GM12872 (cell line): ENCODE measurements around the gene OLIG2.

Source experiments
- CTCF ChIP-seq: IDR thresholded peaks from 3 replicates; pipeline ENCODE4 v1.5.1; 2011; ENCODE audit warnings: low read depth, mild to moderate bottlenecking, low read length, moderate library complexity; ENCODE audit not compliant: insufficient read depth

OLIG2 gene

GRCh38 chr21:33025489-33026442 lies at the start of gene OLIG2:
Gene OLIG2 (plus strand): TSS chr21:33025935. CDS start chr21:33026863, 928 bp downstream.
- TF ChIP-seq CTCF: no peak

GRCh38 chr21:32976791-32977190 lies 48.9 kb upstream of the OLIG2 start:
- TF ChIP-seq CTCF: no peak

GRCh38 chr21:32977216-32977615 lies 48.5 kb upstream of the OLIG2 start:
- no peak for TF ChIP-seq CTCF

GRCh38 chr21:32978331-32979270 lies 47.1 kb upstream of the OLIG2 start:
- no peak for TF ChIP-seq CTCF

GRCh38 chr21:32979598-32980268 lies 46.0 kb upstream of the OLIG2 start:
- no peak for TF ChIP-seq CTCF

- no peak for TF ChIP-seq CTCF
Observed at GRCh38 chr21:32981096-32981495, 44.6 kb upstream of the OLIG2 start.
